GM18909 (cell line): ENCODE measurements around the gene TUNAR.

Source experiments
- ATAC-seq: cut with Tn5 transposase; IDR thresholded peaks from one replicate; pipeline ENCODE4 v1.9.1; 2021; ENCODE audit warnings: mild to moderate bottlenecking; ENCODE audit not compliant: unreplicated experiment, poor library complexity

The TUNAR gene

DNA sequence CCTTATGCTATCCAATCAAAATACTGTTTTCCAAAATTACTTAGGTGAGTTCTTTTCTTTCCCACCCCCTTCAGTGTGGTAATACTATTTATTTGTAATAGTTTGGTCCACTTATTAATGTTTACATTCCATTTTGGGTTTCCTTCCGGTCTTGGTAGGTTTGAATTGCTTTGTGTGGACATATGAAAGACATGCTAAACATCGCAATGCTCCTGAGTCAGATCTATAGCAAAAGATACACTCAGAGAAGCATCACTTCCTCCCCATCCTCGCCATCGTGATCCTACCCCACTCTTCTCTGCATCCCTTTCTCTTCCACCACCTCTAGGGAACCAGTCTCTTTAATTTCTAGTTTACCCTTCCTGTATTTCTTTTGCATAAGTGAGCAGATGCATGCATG lies 30.0 kb downstream of the TUNAR start:
- no peak for ATAC-seq

DNA sequence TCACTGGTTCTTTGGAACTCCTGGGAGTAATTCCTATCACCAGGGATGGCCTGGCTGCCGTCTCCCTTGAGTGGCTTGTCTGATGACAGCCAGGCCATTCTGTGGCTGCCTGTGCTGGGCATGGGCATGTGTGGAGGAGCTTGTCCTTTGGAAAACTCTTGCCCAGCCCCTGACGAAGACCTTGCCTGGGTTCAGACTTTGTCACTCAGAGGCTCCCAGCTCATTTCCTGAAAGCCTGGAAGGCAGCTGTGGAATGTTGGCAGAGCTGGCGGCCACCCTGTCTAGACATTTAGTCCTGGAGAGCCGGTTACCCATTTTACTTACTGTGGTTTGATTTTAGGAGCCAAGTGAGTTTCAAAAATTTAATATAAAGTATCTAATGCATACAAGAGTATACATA lies 34.0 kb downstream of the TUNAR start:
- no peak for ATAC-seq

DNA sequence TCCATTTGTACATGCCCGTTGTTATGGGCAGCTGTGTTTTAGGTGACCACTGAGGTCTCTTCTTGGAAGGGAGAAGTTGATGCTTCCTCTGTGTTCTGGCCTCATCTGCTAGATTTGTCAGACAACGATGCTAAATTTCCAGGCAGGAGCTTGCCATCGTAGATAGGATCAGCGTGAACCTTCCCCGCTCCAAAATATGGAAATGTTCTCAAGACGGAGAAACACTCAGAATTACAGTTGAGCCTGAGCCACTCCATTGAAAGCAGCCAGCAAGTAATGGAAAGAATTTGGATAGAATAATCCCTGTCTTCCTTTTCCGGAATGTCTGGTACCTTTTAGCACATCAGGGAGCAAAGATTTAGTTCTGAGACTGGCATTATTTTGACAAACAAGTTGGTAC lies 34.8 kb downstream of the TUNAR start:
- ATAC-seq: no peak

DNA sequence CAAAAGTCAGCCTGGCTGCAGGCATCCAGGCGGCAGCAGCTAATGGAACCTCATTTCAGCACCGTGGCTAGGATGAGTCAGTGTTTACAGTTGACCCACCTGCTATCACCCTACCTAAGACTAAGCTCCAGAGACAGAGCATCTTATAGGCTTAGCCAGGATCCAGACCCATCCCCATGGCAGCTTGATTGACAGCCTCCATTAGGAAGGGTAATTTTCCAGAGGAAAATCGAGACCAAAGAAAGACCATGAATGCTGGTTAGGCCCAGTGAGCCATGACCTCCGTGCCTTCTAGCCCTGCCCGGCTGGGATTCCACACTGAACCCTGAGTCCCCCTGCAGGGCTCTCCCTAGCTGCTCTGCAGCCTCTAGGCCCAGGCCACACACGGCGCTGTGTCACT lies 38.7 kb downstream of the TUNAR start:
- ATAC-seq: no peak

DNA sequence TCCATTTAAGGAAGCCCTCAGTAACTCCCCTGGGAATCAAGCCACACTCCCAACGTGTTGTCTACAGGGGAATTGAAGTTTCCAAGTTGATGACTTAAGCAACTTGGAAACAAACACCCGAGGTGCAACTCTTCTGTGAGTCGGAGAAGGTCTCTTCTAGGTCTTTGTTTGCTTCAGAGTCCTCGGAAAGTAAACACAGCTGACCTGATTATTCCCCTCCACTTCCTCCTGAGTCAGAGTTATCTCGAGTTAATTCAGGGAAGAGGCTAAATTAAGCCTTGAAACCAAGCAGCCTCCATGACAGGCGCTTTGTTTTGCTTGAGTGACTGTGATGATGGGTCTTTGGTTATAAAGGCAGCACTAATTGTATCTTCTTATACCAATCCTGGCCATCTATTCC lies 41.8 kb downstream of the TUNAR start:
- no peak for ATAC-seq

DNA sequence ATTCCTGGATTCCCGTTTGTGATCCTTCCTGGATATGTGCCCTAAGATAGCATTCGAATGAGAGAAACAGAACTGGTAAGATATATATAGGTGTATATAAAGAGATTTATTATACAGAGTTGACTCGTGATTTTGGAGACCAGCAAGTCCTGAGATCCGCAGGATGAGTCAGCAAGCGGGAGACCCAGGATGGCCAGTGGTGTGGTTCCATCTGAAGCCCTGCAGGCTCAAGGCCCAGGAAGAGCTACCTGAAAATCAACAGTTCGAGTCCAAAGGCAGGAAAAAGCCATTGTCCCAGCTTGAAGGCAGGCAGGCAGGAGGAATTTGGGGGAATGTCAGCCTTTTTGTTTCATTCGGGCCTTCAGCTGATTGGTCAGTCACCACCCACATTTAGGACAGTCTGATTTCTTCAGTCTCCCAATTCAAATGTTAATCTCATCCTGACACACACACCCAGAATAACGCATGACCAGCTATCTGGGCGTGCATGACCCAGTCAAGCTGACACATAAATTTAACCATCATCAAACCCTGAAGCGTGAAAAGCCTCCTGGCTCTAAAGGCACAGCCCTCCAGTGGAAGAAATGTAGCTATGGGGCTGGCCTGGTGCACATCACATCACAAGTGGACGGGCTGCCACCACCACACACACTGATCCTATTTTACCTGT lies 44.3 kb downstream of the TUNAR start:
- ATAC-seq: no peak

DNA sequence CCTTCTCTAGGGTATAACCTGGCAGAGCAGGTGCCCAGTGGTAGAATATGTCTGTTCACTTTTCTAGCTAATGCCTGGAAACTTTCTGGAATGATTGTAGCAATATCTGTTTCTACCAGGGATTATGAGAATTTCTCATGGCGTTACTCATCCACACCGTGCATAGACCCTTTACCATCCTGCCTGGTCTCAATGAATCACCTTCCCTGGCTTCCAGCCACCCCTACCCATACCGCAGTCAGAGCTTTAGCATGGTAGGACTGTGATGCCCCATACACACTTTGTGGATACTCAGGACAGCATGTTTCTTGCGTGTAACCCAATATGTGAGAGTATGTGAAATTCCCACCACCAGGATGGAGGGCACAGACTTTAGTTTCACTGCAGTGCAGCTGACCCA lies 45.4 kb downstream of the TUNAR start:
- no peak for ATAC-seq

DNA sequence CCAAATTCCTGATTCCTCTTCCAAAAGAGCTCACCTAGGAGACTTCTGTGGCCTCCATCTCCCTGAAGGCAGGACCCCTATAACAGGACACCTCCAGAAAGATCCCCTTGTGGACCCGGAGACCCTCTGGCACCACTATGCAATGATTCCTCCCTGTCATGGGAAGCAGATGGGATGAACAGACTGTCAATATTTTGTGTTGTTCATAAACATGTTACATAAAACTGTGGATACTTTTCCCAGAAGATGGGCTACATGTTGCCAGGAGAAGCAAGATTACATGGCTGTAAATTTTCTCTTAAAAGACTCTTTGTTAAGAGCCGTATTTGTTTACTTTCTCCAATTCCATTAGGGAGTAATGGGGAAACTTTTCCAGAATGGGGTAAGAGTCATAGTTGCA lies 52.1 kb downstream of the TUNAR start:
- no peak for ATAC-seq

DNA sequence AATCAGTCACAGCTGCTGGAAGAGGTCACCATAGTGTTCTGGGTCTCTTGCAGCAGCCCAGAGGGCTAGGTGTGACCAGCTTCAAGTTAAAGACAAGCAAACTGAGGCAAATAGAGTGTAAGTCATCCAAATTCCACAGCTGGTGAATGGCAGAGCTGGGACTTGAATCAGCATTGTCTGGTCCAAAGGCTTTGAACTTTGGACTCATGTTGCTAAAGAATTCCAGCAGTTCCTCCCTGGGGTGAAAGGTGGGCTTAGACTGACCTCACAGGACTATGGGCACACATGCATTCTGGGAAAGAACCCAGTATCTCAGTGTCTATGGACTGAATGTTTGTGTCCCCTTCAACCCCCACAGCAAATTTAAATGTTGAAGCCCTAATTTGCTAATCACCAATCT lies 54.8 kb downstream of the TUNAR start:
- ATAC-seq: no peak

DNA sequence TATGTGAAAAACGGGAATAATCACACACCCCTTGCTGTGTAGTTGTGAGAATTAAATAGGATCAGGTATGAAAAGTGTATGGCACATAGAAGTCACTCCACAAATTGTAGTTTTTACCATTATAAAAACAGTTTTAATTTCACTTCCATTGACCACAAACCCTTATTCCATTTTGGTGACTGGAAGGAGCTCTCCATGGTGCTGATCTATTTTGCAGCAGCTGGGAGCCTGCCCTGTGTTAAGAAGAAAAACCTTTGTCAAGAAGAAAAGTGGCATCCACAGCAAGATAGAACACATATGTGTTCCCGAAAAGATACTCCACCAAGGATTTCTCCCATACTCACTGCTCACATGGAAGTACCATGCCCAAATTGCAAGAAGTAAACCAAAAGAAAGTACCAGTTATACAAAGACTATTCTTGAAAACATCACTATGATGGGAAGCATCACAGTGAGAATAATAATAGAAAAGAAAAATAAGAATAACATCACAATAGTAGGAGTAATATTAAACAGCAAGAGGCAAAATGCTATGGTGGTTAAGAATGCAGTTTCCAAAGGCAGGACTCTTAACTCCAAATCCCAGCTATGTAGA lies 58.7 kb downstream of the TUNAR start:
- ATAC-seq: no peak

DNA sequence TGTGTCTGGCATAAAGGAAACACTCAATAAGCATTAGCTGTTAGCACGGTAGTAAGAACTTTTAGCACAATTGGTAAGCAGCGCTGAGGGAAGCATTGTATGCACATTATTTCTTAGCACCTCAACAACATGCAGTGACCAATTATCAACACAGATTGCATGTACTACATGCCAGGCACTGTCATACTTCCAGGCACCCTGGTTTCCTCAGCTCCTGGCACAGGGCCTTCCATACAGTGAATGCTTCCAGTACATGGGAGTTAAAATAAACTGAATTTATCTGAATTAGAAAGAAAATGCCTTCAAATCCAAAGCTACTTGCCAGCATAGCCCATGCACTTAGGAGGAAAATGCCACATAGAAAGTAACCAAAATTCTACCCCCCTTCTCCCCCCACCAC lies 59.4 kb downstream of the TUNAR start:
- no peak for ATAC-seq

DNA sequence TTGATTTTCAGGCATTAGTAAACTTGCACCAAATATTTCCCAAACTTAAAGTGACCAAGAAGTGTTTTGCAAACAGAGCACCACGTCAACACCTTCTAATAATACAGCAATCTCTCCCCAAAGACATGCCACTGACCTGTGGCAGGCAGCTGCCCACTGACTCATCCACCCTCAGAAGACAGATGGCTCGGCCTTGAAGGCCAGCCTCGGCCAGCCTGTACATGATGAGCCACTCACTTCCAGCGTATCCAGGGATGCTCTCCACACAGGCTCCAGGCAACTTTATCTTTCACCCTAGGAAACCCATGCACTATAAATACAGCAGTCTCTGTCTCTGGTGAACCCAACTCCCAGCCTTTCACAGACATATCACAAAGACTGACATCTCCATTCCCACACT lies 62.7 kb downstream of the TUNAR start:
- no peak for ATAC-seq

DNA sequence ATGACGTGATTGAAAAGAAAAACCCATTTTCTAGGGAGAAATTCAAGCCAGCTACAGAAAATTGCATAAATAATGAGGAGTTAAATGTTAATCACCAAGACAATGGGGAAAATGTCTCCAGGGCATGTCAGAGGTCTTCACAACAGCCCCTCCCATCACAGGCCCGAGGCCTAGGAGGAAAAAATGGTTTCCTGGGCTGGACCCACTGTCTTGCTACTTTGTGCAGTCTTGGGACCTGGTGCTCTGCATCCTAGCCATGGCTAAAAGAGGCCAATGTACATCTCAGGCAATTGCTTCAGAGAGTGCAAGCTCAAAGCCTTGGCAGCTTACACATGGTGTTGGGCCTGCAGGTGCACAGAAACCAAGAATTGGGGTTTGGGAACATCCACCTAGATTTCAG lies 65.3 kb downstream of the TUNAR start:
- ATAC-seq: no peak

DNA sequence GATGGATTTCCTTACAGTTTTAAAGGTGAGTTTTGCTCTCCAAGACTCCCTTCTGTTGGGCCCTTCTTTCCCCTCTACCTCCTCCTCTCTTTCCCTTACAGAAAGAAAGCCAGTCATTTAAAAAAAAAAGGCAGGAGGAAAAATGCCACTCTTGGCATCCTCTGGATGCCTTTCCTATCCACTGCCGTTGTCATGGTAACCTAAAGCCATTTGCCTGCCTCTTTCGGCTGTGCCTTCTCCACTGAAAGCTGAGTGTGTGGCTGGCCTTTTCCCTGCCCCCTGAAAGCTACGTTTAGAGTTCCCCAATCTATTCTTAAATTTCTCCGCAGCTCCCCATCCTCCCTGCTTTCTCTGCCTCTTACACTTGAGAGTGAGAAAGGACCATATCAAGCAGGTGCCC lies 67.1 kb downstream of the TUNAR start:
- no peak for ATAC-seq

DNA sequence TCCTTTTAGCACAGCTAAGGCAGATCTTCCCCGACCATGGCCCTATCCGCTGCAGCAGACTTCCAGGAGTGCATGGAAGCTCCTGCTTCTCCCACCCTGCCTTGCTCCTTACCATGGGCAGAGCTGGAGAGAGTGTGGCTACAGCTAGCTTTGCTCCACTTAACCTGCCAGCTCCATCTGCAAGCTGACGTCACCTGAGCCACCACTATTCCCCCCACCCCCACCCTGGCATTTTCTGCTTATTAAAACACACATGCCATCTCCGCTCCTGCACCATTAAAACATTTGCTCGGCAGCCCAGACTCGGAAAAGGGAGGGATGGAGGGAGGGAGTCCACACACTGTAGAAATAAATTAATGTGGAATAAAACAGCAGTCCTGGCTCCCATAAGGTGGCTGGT lies 67.8 kb downstream of the TUNAR start:
- ATAC-seq: no peak

DNA sequence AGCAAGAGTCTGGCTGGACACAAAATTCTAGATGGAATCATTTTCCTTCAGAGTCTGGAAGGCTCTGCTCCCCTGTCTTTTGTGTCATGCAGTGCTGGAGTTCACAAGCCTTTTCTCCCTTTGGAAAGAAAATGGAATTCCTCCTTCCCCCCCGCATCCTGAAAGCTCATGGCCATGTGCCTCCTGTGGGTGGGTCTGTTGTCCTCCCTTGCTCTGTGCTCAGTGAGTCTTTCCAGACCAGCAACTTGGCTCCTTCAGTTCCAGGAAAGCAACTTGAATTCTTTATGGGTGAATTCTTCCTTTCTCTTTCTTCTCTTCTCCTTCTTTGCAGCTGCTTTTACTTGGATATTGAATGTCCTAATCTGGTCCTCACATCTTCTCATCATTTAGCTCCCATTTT lies 70.2 kb downstream of the TUNAR start:
- ATAC-seq: no peak

DNA sequence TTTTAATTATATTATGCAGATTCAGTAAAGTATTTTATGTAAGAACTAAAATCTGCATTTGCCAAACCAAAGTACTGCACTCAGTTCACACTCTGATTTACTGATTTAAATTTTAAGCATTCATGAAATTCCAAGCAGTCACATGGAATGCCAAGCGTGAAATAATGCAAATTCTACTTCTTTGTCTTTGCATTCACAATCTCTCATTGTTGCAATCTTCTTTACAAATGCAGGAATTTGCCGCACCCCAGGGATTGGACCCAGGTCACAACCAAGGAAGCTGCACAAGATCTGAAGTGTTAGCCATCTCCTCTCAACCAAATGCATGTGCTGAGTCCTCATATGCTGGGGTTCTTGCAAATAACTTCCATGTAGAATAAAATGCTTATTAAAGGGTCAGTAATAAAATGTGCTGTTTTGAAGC lies 71.9 kb downstream of the TUNAR start:
- ATAC-seq: no peak

DNA sequence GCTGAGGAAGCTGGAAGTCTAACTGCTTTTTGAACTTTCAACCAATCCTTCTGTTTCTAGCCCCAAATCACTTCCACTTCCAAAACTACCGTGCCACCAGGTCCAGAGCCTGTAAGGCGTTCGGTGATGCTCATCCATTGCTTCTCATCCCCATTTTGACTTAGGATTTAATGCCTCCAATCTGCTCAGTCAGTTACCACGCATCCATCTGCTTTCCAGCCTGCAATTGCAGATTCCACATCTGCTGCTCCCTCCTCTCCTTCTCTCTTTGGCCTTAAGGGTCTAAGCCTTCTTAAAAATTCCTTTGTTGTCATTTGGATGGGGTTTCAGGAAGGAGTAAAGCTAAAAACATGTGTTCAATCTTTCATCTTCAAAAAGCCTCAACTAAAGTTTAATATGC lies 74.7 kb downstream of the TUNAR start:
- no peak for ATAC-seq

DNA sequence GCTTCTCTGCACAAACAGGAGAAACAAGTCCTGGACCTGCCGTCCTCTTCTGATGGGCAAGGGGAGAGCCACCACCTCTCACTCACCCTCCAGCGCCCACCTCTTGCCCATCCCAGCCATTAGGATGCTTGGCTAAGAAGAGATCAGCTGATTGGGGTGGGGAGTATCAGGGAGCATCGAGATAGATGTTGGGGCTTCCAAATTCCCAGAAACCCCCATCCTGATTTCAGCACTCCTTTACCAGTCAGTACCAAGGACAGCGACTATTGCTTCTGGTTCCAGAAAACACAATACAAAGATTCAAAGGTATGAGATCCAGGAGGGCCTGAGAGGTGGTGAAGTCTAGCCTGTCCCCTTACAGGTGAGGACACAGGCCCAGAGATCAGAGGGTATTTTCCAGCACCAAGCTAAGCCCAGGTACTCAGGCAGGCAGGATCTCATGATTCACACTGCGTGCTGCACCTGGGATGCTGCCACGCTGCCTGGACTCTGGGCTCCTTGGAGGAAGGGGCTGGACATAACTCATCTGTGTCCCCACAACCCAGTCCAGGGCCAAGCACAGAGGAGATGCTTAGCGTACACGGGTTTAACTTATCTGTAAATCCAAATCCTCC lies 76.6 kb downstream of the TUNAR start:
- ATAC-seq: no peak

DNA sequence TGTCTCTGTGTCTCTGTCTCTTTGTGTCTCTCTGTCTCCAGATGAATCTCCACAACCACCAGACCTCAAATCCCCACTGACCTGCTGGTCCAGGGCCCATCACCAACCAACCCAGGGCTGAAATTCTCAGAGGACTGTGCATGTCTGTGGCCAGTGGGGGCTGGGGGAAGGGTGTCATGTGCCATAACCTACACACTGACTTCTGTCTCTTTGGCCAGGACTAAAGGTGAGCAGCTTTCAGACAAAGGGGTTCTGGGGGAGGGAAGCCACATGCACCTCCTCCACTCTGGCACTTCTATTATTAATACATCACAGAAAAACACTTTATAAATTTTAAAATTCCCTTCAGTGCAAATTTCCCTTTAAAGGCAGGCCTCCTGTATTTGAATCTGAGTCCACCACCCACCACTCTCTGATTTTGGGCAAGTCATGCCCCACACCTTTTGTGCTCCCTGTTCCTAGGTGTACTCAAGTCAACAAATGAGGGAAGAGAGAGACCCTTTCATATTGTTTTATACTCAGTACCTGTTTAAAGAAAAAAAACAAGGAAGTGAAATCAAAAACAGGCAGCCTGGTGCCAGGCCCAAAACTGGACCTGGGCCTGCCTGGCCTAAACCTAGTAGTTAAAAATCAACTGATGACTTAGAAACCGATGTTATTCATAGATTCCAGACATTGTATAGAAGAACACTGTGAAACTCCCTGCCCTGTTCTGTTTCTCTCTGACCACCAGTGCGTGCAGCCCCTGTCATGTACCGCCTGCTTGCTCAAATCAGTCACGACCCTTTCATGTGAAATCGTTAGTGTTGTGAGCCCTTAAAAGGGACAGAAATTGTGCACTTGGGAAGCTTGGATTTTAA lies 80.2 kb downstream of the TUNAR start:
- ATAC-seq: no peak

DNA sequence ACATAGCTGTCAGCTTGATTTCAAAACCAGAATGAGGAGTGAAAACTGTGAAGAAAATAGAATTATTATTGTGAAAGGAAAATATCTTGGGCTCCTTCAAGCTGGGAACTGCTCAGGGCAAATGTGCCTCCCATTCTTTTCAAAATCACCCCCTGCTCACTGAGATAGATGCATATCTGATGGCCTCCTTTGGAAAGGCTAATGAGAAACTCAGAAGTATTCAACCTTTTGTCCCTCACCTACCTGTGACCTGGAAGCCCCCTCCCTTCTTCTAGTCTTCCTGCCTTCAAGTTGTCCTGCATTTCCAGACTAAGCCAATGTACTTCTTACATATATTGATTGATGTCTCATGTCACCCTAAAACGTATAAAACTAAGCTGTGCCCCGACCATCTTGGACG lies 81.5 kb downstream of the TUNAR start:
- no peak for ATAC-seq
